GM21737 (cell line): Measurements from ENCODE around the gene SPTBN5.

Experiments
- ATAC-seq: cut with Tn5 transposase; IDR thresholded peaks from one replicate; pipeline ENCODE4 v1.9.1; 2021; ENCODE audit warnings: mild to moderate bottlenecking, moderate library complexity; ENCODE audit not compliant: unreplicated experiment

SPTBN5 gene

DNA sequence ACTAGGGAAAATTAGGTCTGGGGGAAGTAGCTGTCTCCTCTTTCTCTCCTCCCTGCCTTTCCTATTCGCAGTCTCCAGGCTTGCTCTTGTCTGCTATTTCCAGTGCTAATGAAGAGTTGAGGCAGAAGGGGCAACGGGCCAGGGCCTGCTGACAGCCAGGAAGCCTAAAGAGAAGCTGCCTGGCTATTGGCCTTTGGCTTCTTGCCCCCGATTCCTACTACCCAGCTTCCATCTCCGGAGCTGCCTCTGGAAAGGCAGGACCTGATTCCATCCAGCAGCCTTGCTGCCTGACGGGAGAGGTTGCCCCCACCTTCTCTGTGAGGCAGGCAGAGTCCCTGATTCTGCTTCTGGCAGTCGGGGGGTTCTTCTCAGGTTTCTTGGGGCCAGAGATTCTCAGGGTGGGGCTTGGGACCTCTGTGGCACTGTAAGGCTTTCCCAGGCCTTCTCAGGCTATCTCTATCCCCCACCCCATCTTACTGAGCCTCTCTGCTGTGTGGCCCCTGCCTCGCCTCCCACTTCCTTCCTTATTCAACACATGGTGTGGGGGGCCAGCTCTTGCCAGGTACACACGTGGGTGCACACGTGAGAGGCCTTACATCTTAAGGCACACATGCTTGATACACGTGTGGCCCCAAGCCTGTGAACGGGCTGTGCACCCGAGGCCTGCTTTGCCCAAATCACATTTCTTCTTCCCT lies 84.2 kb downstream of the SPTBN5 start:
- no peak for ATAC-seq

DNA sequence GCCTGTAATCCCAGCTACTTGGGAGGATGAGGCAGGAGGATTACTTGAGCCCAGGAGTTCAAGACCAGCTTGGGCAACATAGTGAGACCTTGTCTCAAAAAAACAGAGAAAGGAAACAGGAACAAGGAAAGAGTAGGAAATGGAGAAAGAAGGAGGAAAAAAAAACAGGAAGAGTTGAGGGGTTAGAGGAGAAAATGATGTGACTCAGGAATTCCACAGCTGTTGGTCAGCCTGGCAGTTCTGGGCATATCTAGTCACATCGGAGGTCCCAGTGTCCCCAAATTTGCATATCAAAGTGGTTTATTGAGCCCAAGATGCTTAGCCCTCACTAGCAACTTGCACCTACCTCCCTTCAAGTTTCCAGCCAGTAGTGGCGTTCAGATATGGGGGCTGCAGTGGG lies 84.7 kb downstream of the SPTBN5 start:
- no peak for ATAC-seq

DNA sequence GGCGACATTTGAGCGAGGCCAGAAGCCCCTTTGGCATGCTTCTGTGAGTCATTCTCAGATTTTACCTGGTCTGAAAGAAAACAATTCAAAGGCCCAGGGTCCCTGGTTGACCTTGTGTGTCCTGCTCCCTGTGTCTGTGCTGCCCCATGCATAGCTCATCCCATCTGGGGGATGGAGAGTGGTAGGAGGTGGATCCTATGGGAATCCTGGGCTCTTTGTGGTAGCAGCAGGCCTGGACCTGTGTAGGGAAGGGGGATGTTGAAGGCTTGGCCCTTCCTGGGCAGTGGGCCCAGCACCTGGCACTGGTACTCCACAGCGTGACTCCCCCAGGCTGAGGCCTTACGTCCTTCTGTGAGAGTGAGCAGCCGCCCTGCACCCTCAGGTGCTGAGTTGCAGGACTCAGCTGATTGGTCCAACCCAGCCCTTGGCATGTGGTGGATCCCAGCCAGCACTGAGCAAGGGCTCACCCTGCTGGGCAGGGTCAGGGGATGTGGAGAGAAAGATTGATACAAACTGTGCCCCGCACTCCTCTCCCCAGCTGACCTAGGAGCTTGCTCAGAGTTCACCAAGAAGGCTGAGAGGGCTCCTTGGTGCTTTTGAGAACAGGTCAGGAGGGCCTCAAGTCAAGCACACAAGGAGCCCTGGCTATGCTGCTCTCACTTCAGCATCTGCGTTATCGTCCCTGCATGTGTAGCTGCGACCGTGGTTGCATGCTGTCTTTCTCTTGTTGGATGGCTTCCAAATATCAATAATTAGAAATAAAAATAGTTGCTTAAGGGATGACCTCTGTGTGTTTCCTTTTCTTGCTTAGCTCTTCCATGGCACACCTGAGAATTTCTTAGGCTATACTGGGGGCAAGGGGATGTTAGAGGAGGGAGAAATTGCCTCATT lies 87.3 kb downstream of the SPTBN5 start:
- no peak for ATAC-seq

DNA sequence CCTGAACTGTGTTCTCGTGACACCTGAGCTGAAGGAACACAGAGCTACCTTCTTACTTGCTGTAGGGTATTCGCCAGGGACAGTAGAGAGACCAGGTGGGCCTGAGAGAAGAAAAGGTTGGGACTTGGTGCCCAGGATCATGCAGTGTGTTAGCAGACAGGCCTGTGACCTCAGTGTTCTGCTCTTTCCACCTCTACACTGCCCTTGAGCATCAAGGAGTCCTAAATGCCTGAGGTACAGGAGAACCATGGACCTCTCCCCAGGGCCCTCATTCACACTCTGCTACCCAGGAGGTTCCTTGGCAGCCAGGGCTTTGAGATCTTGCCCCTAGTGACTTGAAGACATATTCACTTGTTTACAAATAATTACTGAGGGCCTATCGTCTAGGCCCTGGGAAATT lies 88.1 kb downstream of the SPTBN5 start:
- no peak for ATAC-seq

DNA sequence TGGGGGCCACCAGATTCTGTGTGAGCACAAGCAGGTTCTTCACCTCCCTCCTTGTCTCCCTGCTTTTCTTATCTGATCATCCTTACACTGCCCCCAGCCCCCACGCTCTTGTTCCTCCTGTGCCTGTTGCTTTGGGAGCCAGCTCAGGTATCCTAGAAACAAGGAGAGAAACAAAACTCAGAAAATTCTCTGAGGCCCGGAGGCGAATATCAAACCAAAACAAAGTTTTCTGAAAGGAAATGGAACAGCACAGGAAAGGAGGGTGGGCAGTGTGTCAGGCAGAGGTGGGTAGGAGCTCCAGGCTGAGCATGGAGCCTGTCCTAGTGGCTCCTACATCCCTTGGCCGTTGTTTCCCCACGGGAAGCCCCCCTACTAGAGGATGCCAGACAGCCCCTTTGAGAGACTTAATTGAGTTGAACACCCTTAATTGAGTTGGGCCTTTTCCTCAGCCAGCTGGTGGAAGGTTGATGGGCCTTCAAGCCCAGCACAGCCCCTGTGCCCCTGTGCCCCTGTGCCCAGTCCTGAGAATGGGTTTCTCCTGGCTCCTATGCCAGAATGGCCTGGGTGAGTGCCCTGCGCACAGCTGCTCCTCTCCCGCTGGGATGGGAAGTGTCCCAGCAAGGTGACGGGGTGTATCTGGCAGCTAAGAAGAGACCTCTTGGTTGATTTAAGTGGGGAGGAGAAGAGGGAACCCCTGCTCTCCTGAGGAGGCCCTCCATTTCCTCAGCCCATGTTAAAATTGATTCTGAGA lies 88.8 kb downstream of the SPTBN5 start:
- ATAC-seq: no peak

DNA sequence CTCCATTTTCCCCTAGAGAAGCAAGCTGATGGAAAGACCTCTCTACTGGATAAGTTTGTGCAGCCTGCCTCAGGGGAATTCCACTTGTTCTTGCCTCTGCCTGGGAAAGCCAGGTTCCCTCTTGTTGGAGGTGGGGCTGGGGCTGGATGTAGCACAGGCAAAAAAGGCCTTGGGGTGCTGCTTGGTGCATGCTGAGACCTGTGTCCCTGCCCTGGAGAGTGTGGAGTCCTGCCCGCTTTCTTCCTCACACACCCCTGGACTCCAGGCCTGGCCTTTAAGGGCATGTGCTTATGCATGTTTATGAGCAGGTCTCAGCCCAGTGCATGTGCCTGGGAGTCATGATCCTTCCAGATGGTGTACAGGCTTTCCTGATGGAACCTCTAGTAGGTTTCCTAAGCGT lies 89.5 kb downstream of the SPTBN5 start:
- ATAC-seq: no peak

DNA sequence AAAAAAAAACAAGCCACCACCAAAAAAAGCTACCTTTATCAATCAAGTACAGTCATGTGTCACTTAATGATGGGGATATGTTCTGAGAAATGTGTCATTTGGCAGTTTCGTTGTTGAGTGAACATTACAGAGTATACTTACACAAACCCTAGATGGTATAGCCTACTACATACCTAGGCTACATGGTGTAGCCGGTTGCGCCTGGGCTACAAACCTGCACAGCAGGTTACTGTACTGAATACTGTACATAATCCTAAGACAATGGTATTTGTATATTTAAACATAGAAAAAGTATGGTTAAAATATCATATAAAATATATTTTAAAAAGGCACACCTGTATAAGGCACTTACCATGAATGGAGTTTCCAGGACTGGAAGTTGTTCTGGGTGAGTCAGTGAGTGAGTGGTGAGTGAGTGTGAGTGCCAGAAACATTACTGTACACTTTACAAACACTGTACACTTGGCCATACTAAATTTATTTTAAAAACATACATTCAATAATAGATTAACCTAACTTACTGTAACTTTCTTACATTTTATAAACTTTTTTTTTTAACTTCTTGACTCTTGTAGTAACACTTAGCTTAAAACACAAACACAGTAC lies 91.9 kb downstream of the SPTBN5 start:
- no peak for ATAC-seq

DNA sequence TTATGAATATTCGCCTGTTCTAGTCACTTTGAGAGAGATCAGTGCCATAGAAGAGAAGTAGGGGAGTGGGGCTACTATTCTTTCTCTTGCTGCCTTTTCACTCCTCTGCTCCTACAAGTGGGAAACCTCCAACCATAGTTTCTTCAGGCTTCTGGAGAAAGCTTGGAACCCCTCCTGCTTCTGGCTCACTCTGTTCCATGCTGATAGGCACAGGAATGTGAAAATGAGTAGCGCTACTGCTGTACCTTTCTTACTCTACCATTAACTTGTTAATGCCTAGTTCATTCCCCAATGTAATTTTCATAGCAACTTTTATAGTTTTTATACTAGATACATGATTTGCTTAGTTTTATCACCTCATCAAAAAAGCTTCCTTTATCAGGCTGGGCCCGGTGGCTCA lies 92.7 kb downstream of the SPTBN5 start:
- ATAC-seq: no peak

DNA sequence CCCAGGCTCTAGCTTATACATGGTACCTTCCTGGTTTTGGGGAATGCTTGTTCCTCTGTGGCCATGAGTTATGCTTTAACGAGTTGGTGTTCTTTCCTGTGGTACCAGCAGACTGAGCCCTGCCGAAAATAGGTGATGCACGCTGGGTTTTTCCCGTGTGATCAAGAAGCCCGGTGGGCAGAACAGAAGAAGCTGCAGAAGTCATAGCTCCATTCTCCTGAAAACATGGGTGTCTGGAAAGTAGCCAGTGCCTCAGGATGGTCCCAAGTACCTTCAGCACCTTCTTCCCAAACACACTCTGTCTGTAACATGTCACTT lies 94.4 kb downstream of the SPTBN5 start:
- no peak for ATAC-seq

DNA sequence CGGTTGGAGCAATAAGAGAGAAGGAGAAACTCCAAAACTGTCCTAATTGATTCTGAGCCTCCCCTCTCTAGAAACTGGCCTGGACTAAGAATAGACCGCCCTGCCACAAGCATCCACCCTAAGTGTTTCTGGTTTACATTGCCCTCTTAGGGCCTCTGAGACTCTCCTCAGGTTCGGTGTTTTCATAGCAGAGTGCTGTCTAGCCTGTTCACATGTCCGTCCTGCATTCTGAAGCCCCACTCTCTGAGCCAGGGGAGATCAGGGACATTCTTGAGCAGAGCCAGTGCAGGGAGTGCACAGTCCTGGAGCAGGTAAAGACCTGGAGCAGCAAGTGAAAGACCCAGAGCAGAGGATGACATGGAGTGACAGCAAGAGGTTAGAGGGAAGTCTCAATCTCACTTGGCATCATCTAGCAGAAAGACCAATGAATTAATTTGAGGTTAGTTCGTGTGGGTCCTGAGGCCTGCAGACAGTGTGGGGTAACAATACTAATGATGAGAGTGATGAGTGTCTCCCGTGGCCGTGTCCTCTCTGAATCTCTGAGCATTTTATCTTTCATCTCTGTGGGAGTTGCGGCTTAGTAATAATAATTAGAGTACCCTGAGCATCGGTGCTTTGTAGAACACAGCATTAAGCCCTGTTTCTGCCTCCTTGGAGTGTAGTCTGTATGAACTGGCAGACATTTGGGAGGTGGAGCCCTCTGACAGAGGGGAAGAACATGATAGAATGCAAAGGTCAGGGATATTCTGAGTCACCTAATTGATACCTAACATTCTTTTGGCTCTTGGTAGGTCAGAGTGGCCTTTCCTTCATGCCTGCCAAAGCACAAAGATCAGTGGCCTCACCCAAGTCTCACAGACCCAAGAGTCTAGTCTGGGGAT lies 95.0 kb downstream of the SPTBN5 start:
- no peak for ATAC-seq
